ENCODE measurements around the gene MMD2.

MMD2 gene

DNA sequence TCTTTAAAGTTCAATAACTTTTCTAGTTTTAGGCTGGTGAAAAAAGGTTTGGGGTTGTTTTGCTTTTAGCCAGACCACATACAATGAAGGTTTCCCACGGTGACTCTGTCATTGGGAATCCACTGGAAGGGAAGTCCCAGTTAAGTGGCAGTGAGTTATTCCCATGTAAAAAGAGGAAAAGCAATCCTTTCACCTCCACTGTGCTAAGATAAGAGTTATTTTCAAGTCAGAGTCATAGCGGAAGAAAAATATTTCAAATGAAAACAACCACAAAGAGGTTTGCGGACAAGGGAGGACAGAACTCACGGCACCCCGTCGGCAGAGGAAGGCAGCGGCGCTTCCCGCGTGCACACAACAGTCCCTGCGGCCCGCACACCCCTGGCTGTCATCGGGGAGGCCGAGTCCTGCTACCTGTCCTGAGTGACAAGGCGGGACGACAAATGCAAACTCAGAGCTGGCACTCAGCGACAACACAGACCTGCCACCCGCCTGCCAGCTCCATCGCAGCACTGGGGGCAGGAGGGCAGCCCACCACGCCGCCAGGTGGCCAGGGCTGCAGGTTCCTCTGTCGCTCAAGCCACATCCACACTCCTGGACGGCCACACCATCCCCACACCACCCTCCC is 87.8 kb downstream of the MMD2 start:
- TF ChIP-seq, protein P1, sequence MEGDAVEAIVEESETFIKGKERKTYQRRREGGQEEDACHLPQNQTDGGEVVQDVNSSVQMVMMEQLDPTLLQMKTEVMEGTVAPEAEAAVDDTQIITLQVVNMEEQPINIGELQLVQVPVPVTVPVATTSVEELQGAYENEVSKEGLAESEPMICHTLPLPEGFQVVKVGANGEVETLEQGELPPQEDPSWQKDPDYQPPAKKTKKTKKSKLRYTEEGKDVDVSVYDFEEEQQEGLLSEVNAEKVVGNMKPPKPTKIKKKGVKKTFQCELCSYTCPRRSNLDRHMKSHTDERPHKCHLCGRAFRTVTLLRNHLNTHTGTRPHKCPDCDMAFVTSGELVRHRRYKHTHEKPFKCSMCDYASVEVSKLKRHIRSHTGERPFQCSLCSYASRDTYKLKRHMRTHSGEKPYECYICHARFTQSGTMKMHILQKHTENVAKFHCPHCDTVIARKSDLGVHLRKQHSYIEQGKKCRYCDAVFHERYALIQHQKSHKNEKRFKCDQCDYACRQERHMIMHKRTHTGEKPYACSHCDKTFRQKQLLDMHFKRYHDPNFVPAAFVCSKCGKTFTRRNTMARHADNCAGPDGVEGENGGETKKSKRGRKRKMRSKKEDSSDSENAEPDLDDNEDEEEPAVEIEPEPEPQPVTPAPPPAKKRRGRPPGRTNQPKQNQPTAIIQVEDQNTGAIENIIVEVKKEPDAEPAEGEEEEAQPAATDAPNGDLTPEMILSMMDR (IDR thresholded peaks at IDR 0.05; ENCODE audit: insufficient read depth, low read depth, low read length, missing control alignments), result no peak
- no peak overlapping the region for H3K4me3 ChIP-seq (ENCODE audit: low read length)
- DNase-seq (ENCODE audit: low read depth), result no peak

DNA sequence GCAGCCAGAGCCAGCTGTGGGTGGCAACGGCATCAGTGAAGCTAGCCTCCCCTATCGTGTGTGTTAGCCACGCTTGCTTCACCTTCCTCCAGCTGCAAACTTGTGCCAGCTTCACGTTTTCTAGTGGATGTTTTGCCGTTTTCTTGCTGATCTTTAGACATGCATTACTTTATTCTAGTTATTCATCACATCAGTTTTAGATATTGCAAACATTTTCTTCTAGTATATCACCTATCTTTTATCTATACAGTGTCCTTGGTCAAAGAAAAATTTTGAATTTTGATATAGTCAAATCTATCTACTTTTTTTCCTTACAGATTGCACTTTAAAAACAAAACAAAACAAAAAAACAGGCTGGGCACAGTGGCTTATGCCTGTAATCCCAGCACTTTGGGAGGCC is 90.5 kb downstream of the MMD2 start:
- no peak for DNase-seq (ENCODE audit: low read depth)
- H3K4me3 ChIP-seq (ENCODE audit: low read length), result no peak overlapping the region
- TF ChIP-seq, protein P1 (IDR thresholded peaks at IDR 0.05; ENCODE audit: insufficient read depth, low read depth, low read length, missing control alignments), result no peak

DNA sequence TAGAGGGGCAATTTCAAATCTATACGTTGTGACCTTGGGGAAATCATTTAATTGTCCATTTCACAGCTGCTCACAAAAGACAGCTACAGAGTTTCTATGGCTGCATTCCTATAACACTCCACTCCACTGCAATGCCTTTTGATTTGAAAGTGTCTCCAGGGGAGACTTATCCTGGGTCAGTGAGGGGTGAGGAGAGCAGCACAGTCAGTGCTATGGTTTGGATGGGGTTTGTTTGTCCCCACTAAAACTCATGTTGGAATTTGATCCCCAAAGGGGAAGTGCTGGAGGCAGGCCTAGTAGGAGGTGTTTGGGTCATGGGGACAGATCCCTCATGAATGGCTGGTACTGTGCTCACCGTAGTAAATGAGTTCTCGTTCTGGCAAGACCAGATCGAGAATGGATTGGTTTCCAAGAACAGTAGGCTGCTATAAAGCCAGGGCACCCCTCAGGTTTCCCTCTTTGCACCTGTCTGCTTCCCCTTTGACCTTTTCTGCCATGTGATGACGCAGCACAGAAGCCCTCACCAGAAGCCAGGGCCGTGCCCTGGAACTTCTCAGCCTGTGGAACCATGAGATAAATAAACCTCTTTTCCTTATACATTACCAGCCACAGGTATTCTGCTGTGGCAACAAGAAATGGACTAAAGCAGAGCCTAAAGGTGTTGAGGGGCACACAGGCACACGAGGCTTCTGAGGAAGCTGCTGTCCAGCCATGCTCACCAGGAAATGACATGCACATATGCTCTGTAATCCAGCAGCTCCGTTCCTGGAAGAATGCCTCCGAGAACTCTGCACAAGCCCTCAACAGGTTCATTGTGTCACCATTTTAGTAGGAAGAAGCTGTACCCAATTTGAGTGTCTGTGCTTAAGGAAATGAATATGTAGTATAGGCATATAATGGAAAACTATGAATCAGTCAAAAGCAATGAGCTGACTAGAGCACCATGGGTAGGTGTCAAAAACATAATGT is 92.2 kb downstream of the MMD2 start:
- H3K4me3 ChIP-seq (ENCODE audit: low read length), result no peak overlapping the region
- DNase-seq (ENCODE audit: low read depth), result no peak
- TF ChIP-seq, protein P1 (IDR thresholded peaks at IDR 0.05; ENCODE audit: insufficient read depth, low read depth, low read length, missing control alignments), result no peak

- H3K4me3 ChIP-seq (ENCODE audit: low read length), result no peak overlapping the region
- TF ChIP-seq, protein P1 (IDR thresholded peaks at IDR 0.05; ENCODE audit: insufficient read depth, low read depth, low read length, missing control alignments), result no peak
- DNase-seq (ENCODE audit: low read depth), result no peak
Observed at GRCh38 chr7:4862156-4862555, 96.8 kb downstream of the MMD2 start.

DNA sequence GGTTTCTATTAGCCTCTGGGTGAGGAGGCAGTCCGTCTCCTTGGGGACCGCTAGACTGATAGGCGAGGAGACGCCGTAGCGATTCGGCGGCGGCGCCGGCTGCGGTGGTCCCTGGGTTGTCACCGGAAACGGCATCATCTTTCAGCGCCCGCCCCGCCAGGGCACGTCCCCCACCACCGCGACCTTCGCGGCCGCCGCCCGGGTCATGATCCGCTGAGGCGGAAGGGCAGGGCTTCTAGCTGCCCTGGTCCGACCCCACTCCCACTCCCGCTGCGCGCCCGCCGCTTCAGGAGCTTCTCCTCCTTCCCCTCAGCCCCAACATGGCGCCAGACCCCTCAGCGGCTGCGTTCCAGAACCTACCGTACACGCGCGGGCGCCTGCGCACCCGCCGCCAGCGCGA is 97.3 kb downstream of the MMD2 start, which contains the start of gene PAPOLB:
Gene PAPOLB (minus strand): TSS at position 358 of the 400 bp plus-strand sequence. CDS start 220 bp downstream, at position 138.
- TF ChIP-seq, protein P1 (IDR thresholded peaks at IDR 0.05; ENCODE audit: insufficient read depth, low read depth, low read length, missing control alignments), result no peak
- no peak for DNase-seq (ENCODE audit: low read depth)
- H3K4me3 ChIP-seq (ENCODE audit: low read length), result no peak within 1 kb of the TSS

GRCh38 chr7:4861227-4861626 is 97.8 kb downstream of the MMD2 start:
- no peak overlapping the region for H3K4me3 ChIP-seq (ENCODE audit: low read length)
- DNase-seq (ENCODE audit: low read depth), result no peak
- TF ChIP-seq, protein P1 (IDR thresholded peaks at IDR 0.05; ENCODE audit: insufficient read depth, low read depth, low read length, missing control alignments), result no peak
